Measurements from ENCODE around the gene KCNK5. TPM values are rescaled to one million over a fixed set of nuclear protein-coding genes. Genes with fewer than 3 reads are reported as not detected.

Gene KCNK5
- total RNA-seq, 2 experiments from 2014 or later, result 0.30 to 0.47 TPM

GRCh38 chr6:39197521-39197920 lies 31.8 kb downstream of the KCNK5 start:
- H3K27me3 Mint-ChIP-seq, result no peaks in the 10 kb centered on the region
- no peak overlapping the region for H3K4me3 ChIP-seq (ENCODE audit: low read length)
- no peaks in the 10 kb centered on the region for H3K9me3 Mint-ChIP-seq
- no peaks in the 10 kb centered on the region for H3K36me3 Mint-ChIP-seq (ENCODE audit: low read depth)
- ATAC-seq (ENCODE audit: poor library complexity), result no peak
- no peaks in the 10 kb centered on the region for H3K4me1 ChIP-seq (ENCODE audit: insufficient read depth, low read length)
- POLR2A ChIA-PET, result no interaction called here
- CTCF ChIA-PET, result no interaction called here
- no peaks in the 10 kb centered on the region for H3K36me3 ChIP-seq (ENCODE audit: insufficient read depth, low read length)
- no peaks in the 10 kb centered on the region for H3K4me1 Mint-ChIP-seq (ENCODE audit: low read depth)
- H3K9me3 ChIP-seq (ENCODE audit: control insufficient read depth in 1 of 2, insufficient read depth in 1 of 2, low read length in 2 of 2), result no peaks in the 10 kb centered on the region
- H3K4me3 Mint-ChIP-seq, result no peak overlapping the region
- no peaks in the 10 kb centered on the region for H3K27me3 ChIP-seq (ENCODE audit: control insufficient read depth in 1 of 2, insufficient read depth in 2 of 2, low read length in 2 of 2)
- no peak for TF ChIP-seq CTCF (IDR thresholded peaks at IDR 0.05)
- no peak overlapping the region for H3K27ac Mint-ChIP-seq
- intact Hi-C loops (cut with DNase I, micrococcal nuclease), result no loop called here
- no peak for DNase-seq
- H3K27ac ChIP-seq (ENCODE audit: low read depth in 1 of 2, low read length in 2 of 2), result no peak overlapping the region

GRCh38 chr6:39196673-39197091 lies 32.6 kb downstream of the KCNK5 start:
- CTCF ChIA-PET, result no interaction called here
- ATAC-seq (ENCODE audit: poor library complexity), result no peak

GRCh38 chr6:39195792-39196385 lies 33.4 kb downstream of the KCNK5 start:
- POLR2A ChIA-PET, result no interaction called here
- Histone ChIP-seq H3K4me3 (ENCODE audit: low read length) (no peak overlapping the region), H3K27me3 (ENCODE audit: control insufficient read depth in 1 of 2, insufficient read depth in 2 of 2, low read length in 2 of 2) (no peaks in the 10 kb centered on the region), H3K27ac (ENCODE audit: low read depth in 1 of 2, low read length in 2 of 2) (no peak overlapping the region), H3K9me3 (ENCODE audit: control insufficient read depth in 1 of 2, insufficient read depth in 1 of 2, low read length in 2 of 2) (no peaks in the 10 kb centered on the region), H3K36me3 (ENCODE audit: insufficient read depth, low read length) (no peaks in the 10 kb centered on the region), H3K4me1 (ENCODE audit: insufficient read depth, low read length) (no peaks in the 10 kb centered on the region)
- H3K27me3 Mint-ChIP-seq, result no peaks in the 10 kb centered on the region
- ATAC-seq (ENCODE audit: poor library complexity) (no peak), DNase-seq (no peak)
- H3K4me3 Mint-ChIP-seq, result no peak overlapping the region
- no peaks in the 10 kb centered on the region for H3K4me1 Mint-ChIP-seq (ENCODE audit: low read depth)
- H3K9me3 Mint-ChIP-seq, result no peaks in the 10 kb centered on the region
- TF ChIP-seq CTCF (IDR thresholded peaks at IDR 0.05), result no peak
- CTCF ChIA-PET, result no interaction called here
- H3K27ac Mint-ChIP-seq, result no peak overlapping the region
- H3K36me3 Mint-ChIP-seq (ENCODE audit: low read depth), result no peaks in the 10 kb centered on the region
- intact Hi-C loops (cut with DNase I, micrococcal nuclease), result no loop called here

More at GRCh38 chr6:39196673-39197091, 32.6 kb downstream of the KCNK5 start:
- Histone ChIP-seq H3K9me3 (ENCODE audit: control insufficient read depth in 1 of 2, insufficient read depth in 1 of 2, low read length in 2 of 2) (no peaks in the 10 kb centered on the region), H3K4me3 (ENCODE audit: low read length) (no peak overlapping the region), H3K27me3 (ENCODE audit: control insufficient read depth in 1 of 2, insufficient read depth in 2 of 2, low read length in 2 of 2) (no peaks in the 10 kb centered on the region), H3K27ac (ENCODE audit: low read depth in 1 of 2, low read length in 2 of 2) (no peak overlapping the region), H3K4me1 (ENCODE audit: insufficient read depth, low read length) (no peaks in the 10 kb centered on the region), H3K36me3 (ENCODE audit: insufficient read depth, low read length) (no peaks in the 10 kb centered on the region)
- Mint-ChIP-seq H3K9me3 (no peaks in the 10 kb centered on the region), H3K27ac (no peak overlapping the region), H3K4me1 (ENCODE audit: low read depth) (no peaks in the 10 kb centered on the region), H3K4me3 (no peak overlapping the region), H3K27me3 (no peaks in the 10 kb centered on the region), H3K36me3 (ENCODE audit: low read depth) (no peaks in the 10 kb centered on the region)
- POLR2A ChIA-PET, result no interaction called here
- intact Hi-C loops (cut with DNase I, micrococcal nuclease), result no loop called here
- no peak for DNase-seq
- no peak for TF ChIP-seq CTCF (IDR thresholded peaks at IDR 0.05)

Data from CD4-positive, alpha-beta T cell (primary cell).